AG20443 (cell line): ENCODE data around the gene ZNF497.

Experiments used
- DNase-seq: peaks from one replicate; pipeline ENCODE4 v3.0.0; 2012; ENCODE audit warnings: low spot score, mixed read lengths

ZNF497 gene

GRCh38 chr19:58307736-58308135 lies 54.8 kb downstream of the ZNF497 start:
- no peak for DNase-seq

- no peak for DNase-seq
These were observed 56.6 kb downstream of the ZNF497 start for GRCh38 chr19:58305932-58306323.

GRCh38 chr19:58305065-58305931 lies 57.3 kb downstream of the ZNF497 start, which contains the start of gene ERVK3-1:
Gene ERVK3-1 (plus strand): TSS chr19:58305377. CDS start chr19:58312169, 6,792 bp downstream.
- peak; percentile 98 for DNase-seq

GRCh38 chr19:58304748-58305064 lies 57.8 kb downstream of the ZNF497 start:
- peak; percentile 22 for DNase-seq
